Measurements from ENCODE around the gene TACR2.

DNA sequence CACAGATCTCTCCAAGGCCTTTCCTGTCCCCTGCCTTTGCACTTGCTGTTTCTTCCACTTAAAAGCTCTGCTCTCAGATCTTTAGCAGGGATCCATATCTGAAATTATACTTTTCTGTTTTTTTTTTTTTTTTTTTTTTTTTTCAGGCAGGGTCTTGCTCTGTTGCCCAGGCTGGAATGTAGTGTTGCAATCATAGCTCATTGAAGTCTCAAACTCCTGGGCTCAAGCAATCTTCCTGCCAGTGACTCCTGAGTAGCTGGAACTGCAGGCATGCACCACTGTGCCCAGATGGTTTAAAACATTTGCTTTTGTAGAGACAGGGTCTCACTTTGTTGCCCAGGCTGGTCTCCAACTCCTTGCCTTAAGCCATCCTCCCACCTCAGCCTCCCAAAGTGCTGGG is 29.5 kb upstream of the TACR2 start:
- TF ChIP-seq FOXM1 (IDR thresholded peaks at IDR 0.05; ENCODE audit: borderline replicate concordance) (no peak), SUZ12 (IDR thresholded peaks at IDR 0.05) (no peak)
